ENCODE results near the gene RALB.
"Not testable (repeated sequence)": the region's sequence is repeated elsewhere in the genome, so short reads cannot be mapped to it uniquely, and the experiment has no call there.

RALB gene

GRCh38 chr2:120298173-120298835 lies 45.7 kb downstream of the RALB start:
- DNase-seq, result no peak

GRCh38 chr2:120299004-120299403 lies 46.4 kb downstream of the RALB start:
- no peak for DNase-seq

- no peak for DNase-seq
Measured at GRCh38 chr2:120299561-120299960, 46.9 kb downstream of the RALB start.

- DNase-seq, result no peak
Measured at GRCh38 chr2:120300385-120300784, 47.7 kb downstream of the RALB start.

- DNase-seq, result no peak
Measured at GRCh38 chr2:120301284-120301683, 48.6 kb downstream of the RALB start.

- DNase-seq, result no peak
Measured at GRCh38 chr2:120302301-120302700, 49.6 kb downstream of the RALB start.

- no peak for DNase-seq
Measured at GRCh38 chr2:120303177-120303576, 50.5 kb downstream of the RALB start.

GRCh38 chr2:120305296-120305695 lies 52.6 kb downstream of the RALB start:
- no peak for DNase-seq

GRCh38 chr2:120305937-120306490 lies 53.4 kb downstream of the RALB start:
- DNase-seq, result no peak

- no peak for DNase-seq
Measured at GRCh38 chr2:120307482-120307881, 54.8 kb downstream of the RALB start.

- no peak for DNase-seq
Measured at GRCh38 chr2:120308038-120308910, 55.6 kb downstream of the RALB start.

GRCh38 chr2:120310136-120310535 lies 57.5 kb downstream of the RALB start:
- DNase-seq, result no peak

- DNase-seq, result not testable (repeated sequence)
Measured at GRCh38 chr2:120310841-120311240, 58.2 kb downstream of the RALB start.

GRCh38 chr2:120312076-120312475 lies 59.4 kb downstream of the RALB start:
- DNase-seq, result no peak

- DNase-seq, result peak; percentile 42 to 61 (median 46)
Measured at GRCh38 chr2:120312860-120313694, 60.4 kb downstream of the RALB start.

GRCh38 chr2:120313695-120314615 lies 61.3 kb downstream of the RALB start:
- DNase-seq, result no peak

GRCh38 chr2:120314690-120315366 lies 62.2 kb downstream of the RALB start:
- no peak for DNase-seq

- DNase-seq, result no peak
Measured at GRCh38 chr2:120315367-120316033, 62.8 kb downstream of the RALB start.

GRCh38 chr2:120316071-120316470 lies 63.4 kb downstream of the RALB start:
- DNase-seq, result no peak

- DNase-seq, result no peak
Measured at GRCh38 chr2:120316528-120317179, 64.0 kb downstream of the RALB start.

All from activated CD4-positive, CD25-positive, alpha-beta regulatory T cell (primary cell).